ENCODE data around the gene ZSWIM1.
A peak's percentile ranks its signal among the peaks of the same experiment; 100 is the strongest.

Gene ZSWIM1

GRCh38 chr20:45835825-45836224 is 45.2 kb upstream of the ZSWIM1 start:
- no peak for TF ChIP-seq CTCF (conservative IDR thresholded peaks at IDR 0.05)
- no peak overlapping the region for H3K27ac ChIP-seq

GRCh38 chr20:45836841-45837240 is 44.2 kb upstream of the ZSWIM1 start:
- TF ChIP-seq CTCF (conservative IDR thresholded peaks at IDR 0.05), result no peak
- H3K27ac ChIP-seq, result no peak overlapping the region

GRCh38 chr20:45840700-45841198 is 40.3 kb upstream of the ZSWIM1 start:
- no peak for TF ChIP-seq CTCF (conservative IDR thresholded peaks at IDR 0.05)
- no peak overlapping the region for H3K27ac ChIP-seq

GRCh38 chr20:45841407-45842129 is 39.5 kb upstream of the ZSWIM1 start:
- TF ChIP-seq CTCF (conservative IDR thresholded peaks at IDR 0.05), result no peak
- no peak overlapping the region for H3K27ac ChIP-seq

- TF ChIP-seq CTCF (conservative IDR thresholded peaks at IDR 0.05), result no peak
- 0 out of 2 replicates have a peak overlapping the region, but pooled peaks have one; percentile 4 for H3K27ac ChIP-seq
Observed at GRCh38 chr20:45842169-45842812, 38.7 kb upstream of the ZSWIM1 start.

GRCh38 chr20:45843506-45843905 is 37.5 kb upstream of the ZSWIM1 start:
- no peak overlapping the region for H3K27ac ChIP-seq
- TF ChIP-seq CTCF (conservative IDR thresholded peaks at IDR 0.05), result no peak

GRCh38 chr20:45845452-45845851 is 35.6 kb upstream of the ZSWIM1 start:
- no peak for TF ChIP-seq CTCF (conservative IDR thresholded peaks at IDR 0.05)
- H3K27ac ChIP-seq, result no peak overlapping the region

Measured in VCaP (cell line).